ENCODE measurements around the gene HSFX4.
"Not testable (repeated sequence)": the region's sequence is repeated elsewhere in the genome, so short reads cannot be mapped to it uniquely, and the experiment has no call there.

- not testable (repeated sequence) for TF ChIP-seq CTCF (IDR thresholded peaks at IDR 0.05); ZNF425 (CRISPR knock-in tag; conservative IDR thresholded peaks at IDR 0.05); TP53 (CRISPR knock-in tag; IDR thresholded peaks at IDR 0.05); NFYB (CRISPR knock-in tag; conservative IDR thresholded peaks at IDR 0.05; ENCODE audit: low read depth); KAT7 (CRISPR knock-in tag; IDR thresholded peaks at IDR 0.05; ENCODE audit: borderline replicate concordance); ZNF512 (CRISPR knock-in tag; IDR thresholded peaks at IDR 0.05; ENCODE audit: borderline replicate concordance); NR1H2 (CRISPR knock-in tag; IDR thresholded peaks at IDR 0.05); IRF2 (CRISPR knock-in tag; IDR thresholded peaks at IDR 0.05; ENCODE audit: borderline replicate concordance, low read depth); GABPB1 (CRISPR knock-in tag; IDR thresholded peaks at IDR 0.05); FOXP4 (CRISPR knock-in tag; IDR thresholded peaks at IDR 0.05); ATF3 (CRISPR knock-in tag; conservative IDR thresholded peaks at IDR 0.05); ZNF263 (CRISPR knock-in tag; IDR thresholded peaks at IDR 0.05; ENCODE audit: low read depth); ATF2 (CRISPR knock-in tag; IDR thresholded peaks at IDR 0.05; ENCODE audit: borderline replicate concordance, low read depth); E2F1 (CRISPR knock-in tag; IDR thresholded peaks at IDR 0.05)
Observed at GRCh38 chrX:149932970-149933369, 3.6 kb downstream of the HSFX4 start.
